ENCODE results near the gene S100A14.
A peak's percentile ranks its signal among the peaks of the same experiment; 100 is the strongest.
"Not testable (repeated sequence)": the region's sequence is repeated elsewhere in the genome, so short reads cannot be mapped to it uniquely, and the experiment has no call there.

The S100A14 gene

DNA sequence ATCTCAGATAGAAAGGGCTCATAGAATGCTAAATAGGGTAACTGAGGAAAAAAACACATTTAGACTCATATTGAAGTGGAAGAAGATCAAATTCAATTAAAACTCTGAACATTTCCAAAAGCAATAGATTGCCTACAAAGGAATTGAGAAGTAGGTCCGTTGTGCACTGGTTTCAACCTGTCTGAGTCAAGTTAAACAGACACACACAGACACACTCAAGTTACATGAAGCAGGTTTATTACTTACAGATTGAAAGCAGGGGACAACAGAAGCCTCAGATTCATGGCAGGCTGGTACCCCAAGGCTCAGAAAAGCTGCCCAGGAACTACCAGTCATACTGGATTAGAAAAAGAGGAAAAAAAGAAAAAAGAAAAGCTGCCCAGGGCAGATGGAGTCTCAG, 29.8 kb downstream of the S100A14 start:
- DNase-seq (ENCODE audit: low read depth) = no peak

DNA sequence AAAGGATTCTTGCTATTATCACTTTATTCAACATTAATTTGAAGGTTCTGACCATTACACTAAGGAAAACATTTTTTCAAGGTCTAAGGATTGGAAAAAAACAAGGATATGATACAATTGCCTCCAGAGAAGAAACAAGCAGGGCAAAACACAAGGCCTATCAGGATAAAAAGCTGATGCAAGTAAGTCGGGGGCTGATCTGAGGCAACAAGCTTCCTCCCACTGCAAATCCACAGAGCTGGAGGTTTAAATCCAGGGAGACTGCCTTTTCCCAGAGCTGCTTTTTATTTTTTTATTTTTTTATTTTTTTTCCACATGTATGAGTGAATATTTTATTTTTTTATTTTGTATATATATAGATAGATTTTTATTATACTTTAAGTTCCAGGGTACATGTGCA, 31.1 kb downstream of the S100A14 start:
- no peak for DNase-seq (ENCODE audit: low read depth)

DNA sequence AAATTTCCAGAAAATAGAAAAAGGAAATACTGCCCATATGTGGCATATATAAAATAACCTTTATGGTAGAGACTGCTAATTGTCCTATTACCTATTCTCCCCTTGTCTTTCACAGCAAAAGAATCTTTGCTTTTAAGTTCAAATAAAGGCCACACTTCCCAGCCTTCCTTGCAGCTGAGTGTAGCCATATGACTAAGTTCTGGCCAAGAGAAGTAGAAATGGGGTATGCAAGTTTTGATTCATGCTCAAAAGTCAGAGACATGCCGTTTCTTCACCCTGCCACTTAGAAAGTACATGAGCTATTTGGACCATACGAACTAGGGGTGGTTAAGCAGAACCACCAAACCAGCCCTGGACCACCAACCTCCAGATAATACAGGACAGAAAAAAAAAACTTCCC, 32.1 kb downstream of the S100A14 start:
- DNase-seq (ENCODE audit: low read depth) = no peak

DNA sequence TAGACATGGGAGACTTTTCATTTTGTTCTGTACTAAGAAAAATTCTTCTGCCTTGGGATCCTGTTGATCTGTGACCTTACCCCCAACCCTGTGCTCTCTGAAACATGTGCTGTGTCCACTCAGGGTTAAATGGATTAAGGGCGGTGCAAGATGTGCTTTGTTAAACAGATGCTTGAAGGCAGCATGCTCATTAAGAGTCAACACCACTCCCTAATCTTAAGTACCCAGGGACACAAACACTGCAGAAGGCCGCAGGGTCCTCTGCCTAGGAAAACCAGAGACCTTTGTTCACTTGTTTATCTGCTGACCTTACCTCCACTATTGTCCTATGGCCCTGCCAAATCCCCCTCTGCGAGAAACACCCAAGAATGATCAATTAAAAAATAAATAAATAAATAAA, 32.6 kb downstream of the S100A14 start:
- DNase-seq (ENCODE audit: low read depth) = not testable (repeated sequence)

DNA sequence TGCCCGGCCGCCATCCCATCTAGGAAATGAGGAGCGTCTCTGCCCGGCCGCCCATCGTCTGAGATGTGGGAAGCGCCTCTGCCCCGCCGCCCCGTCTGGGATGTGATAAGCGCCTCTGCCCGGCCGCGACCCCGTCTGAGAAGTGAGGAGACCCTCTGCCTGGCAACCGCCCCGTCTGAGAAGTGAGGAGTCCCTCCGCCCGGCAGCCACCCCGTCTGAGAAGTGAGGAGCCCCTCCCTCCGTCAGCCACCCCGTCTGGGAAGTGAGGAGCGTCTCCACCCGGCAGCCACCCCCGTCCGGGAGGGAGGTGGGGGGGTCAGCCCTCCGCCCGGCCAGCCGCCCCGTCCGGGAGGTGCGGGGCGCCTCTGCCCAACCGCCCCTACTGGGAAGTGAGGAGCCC, 33.3 kb downstream of the S100A14 start:
- DNase-seq (ENCODE audit: low read depth) = not testable (repeated sequence)

DNA sequence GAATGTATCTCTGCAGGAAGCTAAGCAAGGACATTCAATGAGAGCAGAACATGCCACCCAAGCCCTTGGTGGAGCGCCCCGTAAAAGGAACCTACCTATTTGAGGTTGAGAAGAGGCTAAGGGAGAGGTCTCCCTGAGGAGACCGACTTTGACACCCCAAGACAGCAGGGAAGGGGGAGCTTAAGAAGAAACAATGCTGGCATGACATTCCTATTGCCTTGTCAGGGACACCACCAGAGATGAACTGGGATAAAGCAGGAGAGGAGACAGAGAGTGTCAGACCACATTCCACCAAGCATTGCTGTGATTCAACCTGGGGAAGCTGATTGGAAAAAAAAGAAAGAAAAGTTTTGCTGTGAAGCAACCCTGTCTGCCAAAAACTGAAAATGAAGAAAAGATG, 37.2 kb downstream of the S100A14 start:
- no peak for DNase-seq (ENCODE audit: low read depth)

DNA sequence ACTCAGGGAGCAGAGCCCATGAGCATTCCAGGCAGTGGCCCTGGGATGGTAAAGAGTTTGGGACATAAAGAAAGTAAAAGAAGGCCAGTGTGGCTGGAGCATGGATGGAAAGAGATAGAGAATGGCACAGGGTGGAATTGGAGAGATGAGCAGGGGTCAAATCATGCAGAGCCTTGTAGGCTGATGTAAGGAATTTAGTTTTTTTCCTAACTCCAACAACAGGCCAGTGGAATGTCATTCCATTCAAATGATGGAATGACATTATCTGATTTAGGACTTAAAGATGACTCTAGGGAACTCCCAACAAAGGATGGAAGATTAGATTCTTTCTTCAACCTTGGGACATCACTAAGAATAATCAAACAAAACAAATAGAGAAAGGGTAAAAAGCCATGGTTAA, 37.6 kb downstream of the S100A14 start:
- DNase-seq (ENCODE audit: low read depth) = no peak

DNA sequence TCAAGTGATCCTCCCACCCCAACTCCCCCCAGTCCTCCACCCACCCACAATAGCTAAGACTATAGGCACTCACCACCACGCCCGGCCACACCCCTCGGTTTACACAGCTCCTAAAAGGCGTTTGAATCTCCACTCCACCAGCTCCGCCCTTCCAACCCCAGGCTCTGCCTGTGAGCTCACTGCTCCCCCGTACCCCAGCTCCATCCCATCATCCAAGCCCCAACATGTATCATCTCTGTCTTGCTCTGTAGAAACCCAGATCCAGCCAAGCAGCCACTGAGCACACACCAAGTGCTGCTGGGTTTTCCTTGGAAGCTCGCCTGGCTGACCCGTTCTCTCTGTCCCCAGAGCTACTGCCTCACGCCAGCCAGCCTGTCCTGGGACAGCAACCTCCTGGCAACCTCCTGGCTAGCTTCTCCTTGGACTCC, 38.5 kb downstream of the S100A14 start:
- DNase-seq (ENCODE audit: low read depth) = no peak

DNA sequence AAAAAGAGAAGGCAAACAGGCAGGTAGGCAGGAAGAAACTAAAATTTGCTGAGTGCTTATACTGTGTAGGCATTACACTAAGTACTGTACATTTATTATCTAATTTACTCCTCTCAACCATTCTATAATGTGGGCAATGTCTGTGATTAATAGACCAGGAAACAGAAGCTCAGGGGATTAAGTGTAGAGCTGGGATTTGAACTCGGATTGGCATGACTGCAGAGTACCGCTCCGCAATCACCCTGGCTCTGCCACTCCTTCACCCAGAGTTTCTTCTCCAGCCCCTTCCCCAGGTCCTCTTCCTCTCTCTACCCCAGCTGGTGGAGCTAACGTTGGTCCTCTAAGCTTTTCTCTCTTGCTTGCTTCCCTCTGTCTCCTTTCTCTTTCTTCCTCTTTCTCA, 39.0 kb downstream of the S100A14 start:
- DNase-seq (ENCODE audit: low read depth) = no peak

DNA sequence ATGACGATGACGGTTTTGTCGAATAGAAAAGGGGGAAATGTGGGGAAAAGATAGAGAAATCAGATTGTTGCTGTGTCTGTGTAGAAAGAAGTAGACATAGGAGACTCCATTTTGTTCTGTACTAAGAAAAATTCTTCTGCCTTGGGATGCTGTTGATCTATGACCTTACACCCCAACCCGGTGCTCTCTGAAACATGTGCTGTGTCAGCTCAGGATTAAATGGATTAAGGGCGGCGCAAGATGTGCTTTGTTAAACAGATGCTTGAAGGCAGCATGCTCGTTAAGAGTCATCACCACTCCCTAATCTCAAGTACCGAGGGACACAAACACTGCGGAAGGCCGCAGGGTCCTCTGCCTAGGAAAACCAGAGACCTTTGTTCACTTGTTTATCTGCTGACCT, 40.6 kb downstream of the S100A14 start:
- not testable (repeated sequence) for DNase-seq (ENCODE audit: low read depth)

DNA sequence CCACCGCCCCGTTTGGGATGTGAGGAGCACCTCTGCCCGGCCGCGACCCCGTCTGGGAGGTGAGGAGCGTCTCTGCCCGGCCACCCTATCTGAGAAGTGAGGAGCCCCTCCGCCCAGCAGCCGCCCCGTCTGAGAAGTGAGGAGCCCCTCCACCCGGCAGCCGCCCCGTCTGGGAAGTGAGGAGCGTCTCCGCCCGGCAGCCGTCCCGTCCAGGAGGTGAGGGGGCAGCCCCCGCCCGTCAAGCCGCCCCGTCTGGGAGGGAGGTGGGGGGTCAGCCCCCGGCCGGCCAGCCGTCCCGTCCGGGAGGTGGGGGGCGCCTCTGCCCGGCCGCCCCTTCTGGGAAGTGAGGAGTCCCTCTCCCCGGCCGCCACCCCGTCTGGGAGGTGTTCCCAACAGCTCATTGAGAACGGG, 41.0 kb downstream of the S100A14 start:
- DNase-seq (ENCODE audit: low read depth) = not testable (repeated sequence)

DNA sequence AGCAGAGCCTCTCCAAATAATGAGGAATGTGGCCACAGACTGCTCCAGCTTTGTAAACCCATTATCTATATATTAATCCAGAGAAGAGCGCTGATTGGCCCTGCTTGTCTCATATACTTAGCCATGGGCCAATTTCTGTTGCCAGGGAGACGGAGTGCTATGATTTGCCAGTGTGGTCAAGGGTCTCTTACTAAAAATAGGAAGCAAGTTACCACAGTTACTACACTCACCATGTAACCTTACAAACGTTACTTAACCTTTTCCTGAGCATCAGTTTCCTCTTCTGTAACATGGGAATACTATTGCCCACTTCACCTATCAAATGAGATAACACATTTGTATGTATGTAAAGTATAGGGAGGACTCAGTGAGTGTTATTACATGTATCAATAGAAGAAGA, 42.8 kb downstream of the S100A14 start:
- DNase-seq (ENCODE audit: low read depth) = no peak

DNA sequence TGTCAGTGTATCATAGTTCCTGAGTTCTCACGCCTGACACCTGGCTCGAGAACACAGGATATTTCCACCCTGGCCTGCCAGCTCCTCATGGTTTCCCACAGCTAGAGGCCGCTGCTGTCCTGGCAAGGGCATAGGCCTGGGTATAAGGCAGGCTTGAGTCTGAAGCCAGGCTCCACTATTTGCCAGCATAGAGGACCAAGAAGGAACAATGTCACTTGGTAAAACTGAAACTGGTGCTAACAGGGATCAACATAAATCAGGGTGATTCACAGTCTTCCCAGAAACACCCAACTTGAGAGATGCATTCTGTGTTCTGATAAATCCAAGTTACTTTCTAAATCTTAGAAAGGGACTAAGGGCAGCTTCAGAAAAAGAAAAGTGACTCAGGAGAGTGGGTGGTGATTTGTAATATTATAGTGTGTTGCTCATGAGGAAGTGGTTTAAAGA, 43.5 kb downstream of the S100A14 start:
- no peak for DNase-seq (ENCODE audit: low read depth)

DNA sequence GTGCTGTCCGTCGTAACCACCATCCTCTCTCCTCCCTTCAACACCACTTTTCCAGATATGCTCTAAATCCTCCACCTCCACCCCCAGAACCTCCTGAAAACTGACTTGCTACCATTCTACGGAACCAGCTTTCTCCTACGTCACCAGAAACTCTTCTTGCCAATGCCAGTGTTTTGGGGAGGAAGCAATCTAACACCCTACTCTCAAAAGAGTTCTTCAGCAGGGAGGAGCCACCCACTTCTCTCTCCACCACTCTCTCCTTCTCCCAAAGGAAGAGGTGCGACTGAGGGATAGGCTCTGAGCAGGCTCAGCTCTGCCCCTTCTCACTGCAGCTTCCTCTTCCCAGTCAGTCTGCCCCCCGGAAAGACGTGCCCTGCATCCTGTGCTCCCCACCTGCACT, 44.4 kb downstream of the S100A14 start:
- DNase-seq (ENCODE audit: low read depth) = no peak

DNA sequence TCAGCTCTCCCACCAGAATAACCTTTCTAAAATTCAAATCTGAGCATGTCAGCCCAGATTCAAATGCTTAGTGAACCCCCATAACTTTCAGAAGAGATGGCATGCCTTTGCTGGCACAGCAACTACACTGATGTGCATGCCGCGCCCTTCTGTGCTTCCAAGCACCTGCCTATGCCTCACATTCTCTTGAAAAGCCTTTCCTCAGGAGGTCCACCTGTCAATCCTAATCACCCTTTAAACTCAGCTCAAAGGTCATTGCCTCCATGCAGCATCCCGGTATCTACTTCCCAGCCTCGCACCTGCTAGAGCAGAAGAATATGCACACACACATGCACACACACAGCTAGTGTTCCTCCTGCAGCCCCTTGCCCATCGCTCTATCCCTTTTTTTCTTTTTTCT, 45.3 kb downstream of the S100A14 start:
- DNase-seq (ENCODE audit: low read depth) = no peak

DNA sequence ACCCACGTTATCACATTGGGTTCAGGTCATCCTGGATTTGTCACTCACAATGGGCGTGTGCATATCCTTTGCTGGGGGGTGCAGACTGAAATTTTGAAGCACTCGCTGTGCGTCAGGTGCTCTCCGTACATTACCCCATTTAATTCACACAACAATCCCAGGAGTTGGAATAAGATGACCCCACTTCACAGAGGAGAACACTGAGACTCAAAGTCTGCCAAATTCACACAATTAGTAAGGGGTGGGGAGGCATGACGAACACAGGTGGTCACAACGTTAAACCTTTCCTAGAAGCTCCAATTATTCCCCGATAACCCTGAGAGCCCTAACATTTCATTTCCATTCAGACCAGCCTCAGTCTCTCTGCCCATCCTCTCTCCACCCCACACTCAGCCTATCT, 46.7 kb downstream of the S100A14 start:
- DNase-seq (ENCODE audit: low read depth) = no peak

DNA sequence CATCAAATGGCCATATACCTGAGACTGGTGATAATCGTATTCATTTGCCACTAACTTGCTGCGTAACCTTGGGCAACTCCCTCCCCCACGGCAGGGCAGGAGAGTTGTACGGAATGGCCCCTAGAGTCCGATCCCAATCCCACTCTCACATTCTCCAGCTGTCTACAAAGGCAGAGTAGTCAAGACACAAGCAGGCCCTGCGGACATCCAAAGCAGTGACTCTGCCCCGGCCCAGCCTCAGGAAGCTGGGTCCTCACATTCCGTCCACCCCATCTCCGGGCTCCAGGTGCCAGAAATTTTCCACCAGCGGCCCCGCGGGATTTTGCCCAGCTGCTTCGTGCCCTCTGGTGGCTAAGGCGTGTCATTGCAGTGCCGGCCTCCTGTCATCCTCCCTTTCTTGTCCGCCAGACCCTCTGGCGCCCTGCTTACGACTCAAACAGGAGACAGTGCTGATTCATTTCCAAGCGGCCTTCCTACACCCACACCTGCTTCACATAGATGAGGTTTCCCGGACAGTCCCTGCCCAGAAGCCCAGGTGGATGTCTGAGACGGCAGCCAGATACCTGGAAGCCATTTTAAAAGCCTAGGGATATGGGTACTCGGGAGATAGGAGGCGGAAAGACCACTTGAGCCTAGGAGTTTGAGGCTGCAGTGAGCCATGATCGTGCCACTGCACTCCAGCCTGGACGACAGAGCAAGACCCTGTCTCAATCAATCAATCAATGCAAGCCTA, 47.6 kb downstream of the S100A14 start:
- peak; percentile 73 for DNase-seq (ENCODE audit: low read depth)

DNA sequence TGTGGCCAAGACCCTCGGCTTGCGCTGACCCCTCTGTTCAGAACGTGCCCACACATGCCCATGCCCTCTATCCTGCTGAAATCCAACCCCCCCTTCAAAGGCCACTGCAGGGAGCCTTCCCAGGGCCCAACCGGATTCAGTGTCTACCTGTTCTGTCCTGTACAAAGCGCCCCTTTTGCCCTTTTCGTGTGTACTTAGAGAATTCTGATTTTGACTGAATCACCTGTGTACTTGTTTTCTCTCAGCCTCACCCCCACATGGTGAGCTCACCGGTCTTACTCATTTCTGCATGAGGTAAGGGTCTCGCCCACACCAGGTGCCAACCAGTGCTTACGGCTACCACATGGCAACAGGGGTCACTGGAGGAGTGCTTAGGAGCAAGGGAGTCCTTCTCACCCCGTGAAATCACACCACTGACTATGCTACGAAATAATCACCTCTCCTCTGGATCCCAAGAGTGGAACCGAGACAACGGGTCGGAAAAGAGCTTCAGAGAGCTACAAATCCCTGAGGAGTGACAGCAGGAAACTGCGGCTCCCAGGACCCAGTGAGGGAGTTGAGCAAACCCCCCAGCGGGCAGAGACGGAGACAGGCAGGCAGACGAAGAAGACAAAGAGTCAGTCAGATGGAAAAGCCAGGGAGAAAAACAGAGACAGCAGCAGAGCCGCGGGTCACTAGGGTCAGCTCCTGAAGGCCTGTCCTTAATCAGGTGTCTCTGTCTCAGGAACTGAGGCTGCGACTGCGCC, 48.3 kb downstream of the S100A14 start:
- no peak for DNase-seq (ENCODE audit: low read depth)

DNA sequence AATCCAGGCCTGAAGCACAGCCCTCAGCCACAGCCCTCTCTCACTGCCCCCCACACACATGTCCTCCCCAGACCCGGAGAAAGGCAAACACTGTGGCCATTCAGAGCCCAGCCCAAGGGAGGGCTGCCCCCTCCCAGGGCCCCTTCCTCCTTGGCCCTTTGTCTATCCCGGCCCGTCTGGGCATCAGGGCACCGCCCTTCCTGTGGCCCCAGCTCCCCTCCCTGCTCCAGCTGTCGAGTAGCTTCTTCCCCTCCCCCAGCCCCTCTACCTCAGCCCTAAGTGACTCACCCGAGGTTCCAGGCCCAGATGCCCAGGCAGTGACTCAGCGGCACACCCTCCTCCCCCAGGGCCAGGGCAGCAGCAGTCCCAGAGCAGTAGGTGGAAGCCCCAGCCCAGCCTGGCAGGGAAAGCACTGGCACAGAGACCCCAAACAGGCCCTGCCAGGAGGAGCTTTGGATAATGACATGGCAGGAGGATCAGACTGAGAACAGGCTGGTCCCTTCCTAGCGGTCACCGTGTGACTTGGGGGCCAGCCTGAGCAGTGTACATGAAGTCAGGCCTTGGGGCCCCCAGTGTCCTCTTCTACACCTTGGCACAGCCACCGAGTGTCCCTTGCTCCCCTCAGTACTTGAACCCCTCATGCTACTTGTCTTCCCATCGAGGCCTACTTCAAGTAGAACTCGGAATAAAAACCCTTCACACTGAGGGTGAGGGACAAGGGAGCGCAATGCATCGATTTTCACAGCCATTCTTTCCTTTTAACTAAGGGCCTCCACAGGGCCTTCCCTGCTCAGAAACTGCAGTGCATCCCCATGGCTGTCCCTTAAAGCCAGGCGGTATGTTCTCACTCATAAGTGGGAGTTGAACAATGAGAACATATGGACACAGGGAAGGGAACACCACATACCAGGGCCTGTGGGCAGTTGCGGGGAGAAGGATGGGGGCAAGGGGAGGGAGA, 49.4 kb downstream of the S100A14 start:
- peak; percentile 83 for DNase-seq (ENCODE audit: low read depth)

DNA sequence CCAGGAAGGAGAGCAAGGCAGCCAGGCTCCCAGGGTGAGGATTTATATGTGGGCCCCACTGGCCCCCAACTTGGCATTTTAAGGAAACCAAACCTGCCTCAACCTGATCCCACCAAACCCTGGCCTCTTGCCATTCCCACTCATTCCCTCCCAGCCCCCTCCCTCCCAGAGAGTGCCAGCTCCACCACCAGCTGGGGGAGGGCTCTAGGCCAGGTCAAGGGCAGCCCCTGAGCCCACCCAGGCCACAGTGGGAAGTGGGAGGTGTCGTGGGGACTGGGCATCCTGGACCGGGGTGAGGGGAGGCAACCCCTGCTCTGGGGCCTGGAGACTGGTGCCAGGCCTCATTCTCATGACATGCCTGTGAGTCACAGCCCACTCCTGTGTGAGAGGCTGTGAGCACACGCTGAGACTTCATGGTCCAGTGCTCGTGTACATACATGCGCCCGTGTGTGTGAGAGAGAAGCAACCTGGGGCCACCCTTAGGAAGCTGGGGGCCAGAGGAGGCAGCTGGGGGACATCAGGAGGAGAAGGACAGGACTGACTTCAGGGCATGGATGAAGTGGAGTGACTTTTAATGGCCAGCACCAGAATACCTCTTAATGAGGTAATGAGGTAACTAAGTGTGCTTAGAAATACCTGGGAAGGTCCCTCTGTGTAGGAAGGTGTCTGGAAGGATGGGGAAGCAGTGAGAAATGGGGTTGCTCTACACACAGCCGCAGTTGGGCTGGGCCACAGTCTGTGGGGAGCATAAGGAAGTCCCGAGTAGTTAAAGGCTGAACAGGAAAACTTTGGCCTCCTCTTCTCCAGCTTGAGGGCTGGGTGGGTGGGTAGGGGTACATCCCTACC, 50.4 kb downstream of the S100A14 start, which contains the start of gene S100A2:
Gene S100A2 (minus strand): TSS at position 316 of the 846 bp plus-strand sequence. CDS start 1,967 bp downstream, outside the sequence.
- DNase-seq (ENCODE audit: low read depth) = no peak
